GM12872 (cell line): ENCODE results near the gene ASCC3.

Source experiments
- CTCF ChIP-seq: IDR thresholded peaks from 3 replicates; pipeline ENCODE4 v1.5.1; 2011; ENCODE audit warnings: low read depth, mild to moderate bottlenecking, low read length, moderate library complexity; ENCODE audit not compliant: insufficient read depth

The ASCC3 gene

GRCh38 chr6:100833972-100834574 is 47.1 kb downstream of the ASCC3 start:
- TF ChIP-seq CTCF: no peak

- TF ChIP-seq CTCF: no peak
These were observed 58.1 kb downstream of the ASCC3 start for GRCh38 chr6:100823041-100823440.

DNA sequence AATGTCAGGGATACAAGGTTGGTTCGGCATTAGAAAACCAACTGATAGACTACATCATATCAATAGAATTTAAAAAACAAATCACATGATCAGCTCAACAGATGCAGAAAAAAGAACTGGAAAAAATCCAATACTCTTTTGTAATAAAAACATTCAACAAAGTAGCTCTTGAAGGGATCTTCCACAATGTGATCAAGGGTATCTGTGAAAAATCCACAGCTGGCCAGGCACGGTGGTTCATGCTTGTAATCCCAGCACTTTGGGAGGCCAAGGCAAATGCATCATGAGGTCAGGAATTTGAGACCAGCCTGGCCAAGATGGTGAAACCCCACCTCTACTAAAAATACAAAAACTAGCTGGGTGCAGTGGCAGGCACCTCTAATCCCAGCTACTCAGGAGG is 63.1 kb downstream of the ASCC3 start:
- no peak for TF ChIP-seq CTCF

- TF ChIP-seq CTCF: no peak
These were observed 71.1 kb downstream of the ASCC3 start for GRCh38 chr6:100810015-100810414.

- TF ChIP-seq CTCF: no peak
These were observed 71.8 kb downstream of the ASCC3 start for GRCh38 chr6:100809346-100809745.

- TF ChIP-seq CTCF: no peak
These were observed 72.4 kb downstream of the ASCC3 start for GRCh38 chr6:100808638-100809275.

GRCh38 chr6:100806296-100806695 is 74.8 kb downstream of the ASCC3 start:
- no peak for TF ChIP-seq CTCF
